DOHH2 (cell line): Measurements from ENCODE around the gene ZDHHC13.

Experiments
- H3F3A ChIP-seq: fragments of 200-600 bp; sonication (generic), shearing (Covaris generic); 2 replicates; pipeline ENCODE4 v1.6.0; 2016; ENCODE audit warnings: antibody characterized with exemption, mild to moderate bottlenecking; ENCODE audit not compliant: control insufficient read depth, insufficient read depth
- H3K27ac ChIP-seq: fragments of 200-600 bp; sonication (generic); 2 replicates; pipeline ENCODE4 v1.5.1; 2014; ENCODE audit warnings: low read depth, mild to moderate bottlenecking, low read length, moderate library complexity
- H3K27me3 ChIP-seq: fragments of 200-600 bp; sonication (generic); 2 replicates; pipeline ENCODE4 v1.6.1; 2014; ENCODE audit warnings: mild to moderate bottlenecking, low read length, mixed read lengths; ENCODE audit not compliant: control insufficient read depth
- H3K36me3 ChIP-seq: fragments of 200-600 bp; sonication (generic); 2 replicates; pipeline ENCODE4 v1.6.1; 2014; ENCODE audit warnings: mild to moderate bottlenecking, low read length, moderate library complexity, mixed read lengths; ENCODE audit not compliant: control insufficient read depth
- H3K4me1 ChIP-seq: fragments of 200-600 bp; sonication (generic); 2 replicates; pipeline ENCODE4 v1.6.1; 2014; ENCODE audit warnings: mild to moderate bottlenecking, low read length, mixed read lengths; ENCODE audit not compliant: control insufficient read depth
- H3K4me2 ChIP-seq: fragments of 200-600 bp; sonication (generic); 2 replicates; pipeline ENCODE4 v1.6.0; 2014; ENCODE audit warnings: mild to moderate bottlenecking, low read length, moderate library complexity
- H3K4me3 ChIP-seq: fragments of 200-600 bp; sonication (generic); 2 replicates; pipeline ENCODE4 v1.5.1; 2014; ENCODE audit warnings: mild to moderate bottlenecking, low read length, mixed read lengths
- H3K79me2 ChIP-seq: fragments of 200-600 bp; sonication (generic); 2 replicates; pipeline ENCODE4 v1.6.1; 2014; ENCODE audit warnings: mild to moderate bottlenecking, low read length, mixed read lengths; ENCODE audit not compliant: control insufficient read depth
- H3K9me2 ChIP-seq: fragments of 200-600 bp; sonication (generic); replicated peaks from 2 replicates; pipeline ENCODE4 v1.6.1; 2014; ENCODE audit warnings: mild to moderate bottlenecking, low read length, mixed read lengths; ENCODE audit not compliant: control insufficient read depth
- H3K9me3 ChIP-seq: fragments of 200-600 bp; sonication (generic); 2 replicates; pipeline ENCODE4 v1.6.1; 2014; ENCODE audit warnings: antibody characterized with exemption, low read length, mixed read lengths; ENCODE audit not compliant: control insufficient read depth, insufficient read depth
- H4K20me1 ChIP-seq: fragments of 200-600 bp; sonication (generic); 2 replicates; pipeline ENCODE4 v1.6.0; 2014; ENCODE audit warnings: low read depth, mild to moderate bottlenecking, antibody characterized with exemption, low read length, moderate library complexity; ENCODE audit not compliant: control insufficient read depth, insufficient read depth
- EZH2phosphoT487 ChIP-seq: fragments of 200-600 bp; sonication (generic); IDR thresholded peaks from 2 replicates; pipeline ENCODE4 v1.6.1; 2017; ENCODE audit warnings: borderline replicate concordance, mild to moderate bottlenecking, antibody characterized with exemption, low read length, moderate library complexity, mixed read lengths
- TF ChIP-seq, protein P1 (sequence below): fragments of 200-600 bp; sonication (generic); IDR thresholded peaks from one replicate; pipeline ENCODE4 v1.5.1; 2014; ENCODE audit warnings: antibody characterized with exemption, mild to moderate bottlenecking, low read depth, low read length; ENCODE audit not compliant: poor library complexity, severe bottlenecking

ZDHHC13 gene

GRCh38 chr11:19216709-19217374 is 99.9 kb downstream of the ZDHHC13 start:
- no peaks in the 10 kb centered on the region for H4K20me1 ChIP-seq
- H3K4me3 ChIP-seq = no peak overlapping the region
- H3F3A ChIP-seq = peaks cover 5% of the 10 kb centered on the region
- H3K27ac ChIP-seq = no peak overlapping the region
- H3K79me2 ChIP-seq = no peaks in the 10 kb centered on the region
- no peaks in the 10 kb centered on the region for H3K4me1 ChIP-seq
- no peaks in the 10 kb centered on the region for H3K36me3 ChIP-seq
- no peaks in the 10 kb centered on the region for H3K9me3 ChIP-seq
- no peaks in the 10 kb centered on the region for H3K9me2 ChIP-seq
- no peak for TF ChIP-seq EZH2phosphoT487
- TF ChIP-seq, protein P1, sequence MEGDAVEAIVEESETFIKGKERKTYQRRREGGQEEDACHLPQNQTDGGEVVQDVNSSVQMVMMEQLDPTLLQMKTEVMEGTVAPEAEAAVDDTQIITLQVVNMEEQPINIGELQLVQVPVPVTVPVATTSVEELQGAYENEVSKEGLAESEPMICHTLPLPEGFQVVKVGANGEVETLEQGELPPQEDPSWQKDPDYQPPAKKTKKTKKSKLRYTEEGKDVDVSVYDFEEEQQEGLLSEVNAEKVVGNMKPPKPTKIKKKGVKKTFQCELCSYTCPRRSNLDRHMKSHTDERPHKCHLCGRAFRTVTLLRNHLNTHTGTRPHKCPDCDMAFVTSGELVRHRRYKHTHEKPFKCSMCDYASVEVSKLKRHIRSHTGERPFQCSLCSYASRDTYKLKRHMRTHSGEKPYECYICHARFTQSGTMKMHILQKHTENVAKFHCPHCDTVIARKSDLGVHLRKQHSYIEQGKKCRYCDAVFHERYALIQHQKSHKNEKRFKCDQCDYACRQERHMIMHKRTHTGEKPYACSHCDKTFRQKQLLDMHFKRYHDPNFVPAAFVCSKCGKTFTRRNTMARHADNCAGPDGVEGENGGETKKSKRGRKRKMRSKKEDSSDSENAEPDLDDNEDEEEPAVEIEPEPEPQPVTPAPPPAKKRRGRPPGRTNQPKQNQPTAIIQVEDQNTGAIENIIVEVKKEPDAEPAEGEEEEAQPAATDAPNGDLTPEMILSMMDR = no peak
- H3K27me3 ChIP-seq = peaks cover 18% of the 10 kb centered on the region
- H3K4me2 ChIP-seq = no peak overlapping the region

- peaks cover 2% of the 10 kb centered on the region for H3K36me3 ChIP-seq
- no peaks in the 10 kb centered on the region for H3K4me1 ChIP-seq
- no peaks in the 10 kb centered on the region for H3K9me2 ChIP-seq
- no peaks in the 10 kb centered on the region for H4K20me1 ChIP-seq
- H3K27ac ChIP-seq = no peak overlapping the region
- H3K4me3 ChIP-seq = no peak overlapping the region
- H3F3A ChIP-seq = peaks cover 16% of the 10 kb centered on the region
- no peak overlapping the region for H3K4me2 ChIP-seq
- peaks cover 15% of the 10 kb centered on the region for H3K27me3 ChIP-seq
- TF ChIP-seq, protein P1 = no peak
- no peak for TF ChIP-seq EZH2phosphoT487
- H3K79me2 ChIP-seq = no peaks in the 10 kb centered on the region
- H3K9me3 ChIP-seq = no peaks in the 10 kb centered on the region
Measured at GRCh38 chr11:19218216-19218615, 101.2 kb downstream of the ZDHHC13 start.

DNA sequence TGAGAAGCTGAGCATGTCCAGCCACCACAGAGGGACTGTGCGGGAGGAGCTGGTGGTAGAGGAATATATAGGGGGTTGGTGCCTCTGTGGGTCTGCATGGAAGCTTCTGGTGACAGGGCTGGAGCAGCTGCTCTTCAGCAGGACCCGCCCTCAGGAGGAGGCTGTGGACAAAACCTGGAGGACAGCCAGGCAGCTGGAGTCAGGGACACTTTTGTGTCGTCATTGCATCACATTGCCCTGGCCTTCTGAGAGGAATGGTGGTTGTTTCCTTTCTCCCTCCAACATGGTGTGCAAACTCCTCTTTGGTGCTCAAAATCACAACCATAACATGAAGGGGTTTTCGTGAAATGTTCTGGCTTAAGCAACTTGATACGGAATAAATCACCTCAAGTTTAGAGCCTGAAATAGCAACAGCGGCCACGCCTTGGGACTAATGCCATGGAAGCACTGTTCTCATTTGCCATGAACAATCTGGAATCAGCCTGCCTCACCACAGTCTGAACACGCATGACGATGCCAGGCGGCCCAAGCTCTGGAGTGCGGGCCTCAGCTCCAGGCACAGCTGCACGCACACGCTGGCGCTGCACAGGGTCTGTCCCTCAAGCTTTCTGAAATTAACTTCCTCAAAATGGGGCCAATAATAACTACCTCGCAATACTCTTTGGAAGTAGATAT is 102.0 kb downstream of the ZDHHC13 start:
- Histone ChIP-seq H4K20me1 (no peaks in the 10 kb centered on the region), H3F3A (peaks cover 23% of the 10 kb centered on the region), H3K27ac (no peak overlapping the region), H3K4me1 (no peaks in the 10 kb centered on the region), H3K9me2 (no peaks in the 10 kb centered on the region), H3K79me2 (no peaks in the 10 kb centered on the region), H3K4me3 (no peak overlapping the region), H3K36me3 (peaks cover 8% of the 10 kb centered on the region), H3K9me3 (no peaks in the 10 kb centered on the region), H3K4me2 (no peak overlapping the region), H3K27me3 (peaks cover 8% of the 10 kb centered on the region)
- no peak for TF ChIP-seq EZH2phosphoT487
- TF ChIP-seq, protein P1 = no peak
